ENCODE measurements around the gene ARMC6. TPM values are rescaled to one million over a fixed set of nuclear protein-coding genes. Genes with fewer than 3 reads are reported as not detected.

The ARMC6 gene
- total and polyA plus RNA-seq, 2 experiments from 2014 or later: 40.9 to 112 TPM

DNA sequence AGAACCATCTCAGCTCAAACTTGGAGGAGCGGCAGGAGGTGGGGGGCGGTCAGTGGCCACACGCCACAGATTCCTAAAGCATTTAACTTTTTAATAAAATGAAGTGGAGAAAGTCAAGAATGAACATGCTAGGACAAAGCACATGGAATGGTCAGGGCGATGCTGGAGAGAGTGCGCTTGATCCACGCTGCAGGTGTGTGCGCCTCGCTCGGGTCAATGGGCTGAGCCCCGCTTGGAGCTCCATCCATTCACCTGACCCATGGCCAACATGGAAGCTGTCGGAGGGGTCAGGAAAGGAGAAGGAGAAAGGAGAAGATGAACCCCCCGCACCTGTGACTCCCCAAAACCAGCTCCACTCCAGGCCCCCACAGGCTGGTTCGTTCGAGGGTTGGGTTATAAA, 41.9 kb upstream of the ARMC6 start (continued):
- TF ChIP-seq, protein P1, sequence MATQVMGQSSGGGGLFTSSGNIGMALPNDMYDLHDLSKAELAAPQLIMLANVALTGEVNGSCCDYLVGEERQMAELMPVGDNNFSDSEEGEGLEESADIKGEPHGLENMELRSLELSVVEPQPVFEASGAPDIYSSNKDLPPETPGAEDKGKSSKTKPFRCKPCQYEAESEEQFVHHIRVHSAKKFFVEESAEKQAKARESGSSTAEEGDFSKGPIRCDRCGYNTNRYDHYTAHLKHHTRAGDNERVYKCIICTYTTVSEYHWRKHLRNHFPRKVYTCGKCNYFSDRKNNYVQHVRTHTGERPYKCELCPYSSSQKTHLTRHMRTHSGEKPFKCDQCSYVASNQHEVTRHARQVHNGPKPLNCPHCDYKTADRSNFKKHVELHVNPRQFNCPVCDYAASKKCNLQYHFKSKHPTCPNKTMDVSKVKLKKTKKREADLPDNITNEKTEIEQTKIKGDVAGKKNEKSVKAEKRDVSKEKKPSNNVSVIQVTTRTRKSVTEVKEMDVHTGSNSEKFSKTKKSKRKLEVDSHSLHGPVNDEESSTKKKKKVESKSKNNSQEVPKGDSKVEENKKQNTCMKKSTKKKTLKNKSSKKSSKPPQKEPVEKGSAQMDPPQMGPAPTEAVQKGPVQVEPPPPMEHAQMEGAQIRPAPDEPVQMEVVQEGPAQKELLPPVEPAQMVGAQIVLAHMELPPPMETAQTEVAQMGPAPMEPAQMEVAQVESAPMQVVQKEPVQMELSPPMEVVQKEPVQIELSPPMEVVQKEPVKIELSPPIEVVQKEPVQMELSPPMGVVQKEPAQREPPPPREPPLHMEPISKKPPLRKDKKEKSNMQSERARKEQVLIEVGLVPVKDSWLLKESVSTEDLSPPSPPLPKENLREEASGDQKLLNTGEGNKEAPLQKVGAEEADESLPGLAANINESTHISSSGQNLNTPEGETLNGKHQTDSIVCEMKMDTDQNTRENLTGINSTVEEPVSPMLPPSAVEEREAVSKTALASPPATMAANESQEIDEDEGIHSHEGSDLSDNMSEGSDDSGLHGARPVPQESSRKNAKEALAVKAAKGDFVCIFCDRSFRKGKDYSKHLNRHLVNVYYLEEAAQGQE (IDR thresholded peaks at IDR 0.05; ENCODE audit: unreplicated experiment): no peak
- TF ChIP-seq JUNB (IDR thresholded peaks at IDR 0.05; ENCODE audit: unreplicated experiment) (no peak), POLR2AphosphoS5 (IDR thresholded peaks at IDR 0.05; ENCODE audit: low read depth) (no peak), ZNF331 (CRISPR knock-in tag; IDR thresholded peaks at IDR 0.05; ENCODE audit: low read depth) (no peak), ZNF114 (CRISPR knock-in tag; IDR thresholded peaks at IDR 0.05) (no peak), EZH2 (IDR thresholded peaks at IDR 0.05; ENCODE audit: low read depth, unreplicated experiment) (no peak), NANOG (IDR thresholded peaks at IDR 0.05; ENCODE audit: borderline replicate concordance) (no peak), STAT1 (IDR thresholded peaks at IDR 0.05; ENCODE audit: unreplicated experiment) (no peak), EZH2phosphoT487 (IDR thresholded peaks at IDR 0.05; ENCODE audit: unreplicated experiment) (no peak), CREB1 (CRISPR knock-in tag; IDR thresholded peaks at IDR 0.05; ENCODE audit: low read depth) (no peak)
- TF ChIP-seq, protein P2, sequence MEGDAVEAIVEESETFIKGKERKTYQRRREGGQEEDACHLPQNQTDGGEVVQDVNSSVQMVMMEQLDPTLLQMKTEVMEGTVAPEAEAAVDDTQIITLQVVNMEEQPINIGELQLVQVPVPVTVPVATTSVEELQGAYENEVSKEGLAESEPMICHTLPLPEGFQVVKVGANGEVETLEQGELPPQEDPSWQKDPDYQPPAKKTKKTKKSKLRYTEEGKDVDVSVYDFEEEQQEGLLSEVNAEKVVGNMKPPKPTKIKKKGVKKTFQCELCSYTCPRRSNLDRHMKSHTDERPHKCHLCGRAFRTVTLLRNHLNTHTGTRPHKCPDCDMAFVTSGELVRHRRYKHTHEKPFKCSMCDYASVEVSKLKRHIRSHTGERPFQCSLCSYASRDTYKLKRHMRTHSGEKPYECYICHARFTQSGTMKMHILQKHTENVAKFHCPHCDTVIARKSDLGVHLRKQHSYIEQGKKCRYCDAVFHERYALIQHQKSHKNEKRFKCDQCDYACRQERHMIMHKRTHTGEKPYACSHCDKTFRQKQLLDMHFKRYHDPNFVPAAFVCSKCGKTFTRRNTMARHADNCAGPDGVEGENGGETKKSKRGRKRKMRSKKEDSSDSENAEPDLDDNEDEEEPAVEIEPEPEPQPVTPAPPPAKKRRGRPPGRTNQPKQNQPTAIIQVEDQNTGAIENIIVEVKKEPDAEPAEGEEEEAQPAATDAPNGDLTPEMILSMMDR (conservative IDR thresholded peaks at IDR 0.05; ENCODE audit: low read depth in 2 of 2): no peak
- TF ChIP-seq, protein P3, sequence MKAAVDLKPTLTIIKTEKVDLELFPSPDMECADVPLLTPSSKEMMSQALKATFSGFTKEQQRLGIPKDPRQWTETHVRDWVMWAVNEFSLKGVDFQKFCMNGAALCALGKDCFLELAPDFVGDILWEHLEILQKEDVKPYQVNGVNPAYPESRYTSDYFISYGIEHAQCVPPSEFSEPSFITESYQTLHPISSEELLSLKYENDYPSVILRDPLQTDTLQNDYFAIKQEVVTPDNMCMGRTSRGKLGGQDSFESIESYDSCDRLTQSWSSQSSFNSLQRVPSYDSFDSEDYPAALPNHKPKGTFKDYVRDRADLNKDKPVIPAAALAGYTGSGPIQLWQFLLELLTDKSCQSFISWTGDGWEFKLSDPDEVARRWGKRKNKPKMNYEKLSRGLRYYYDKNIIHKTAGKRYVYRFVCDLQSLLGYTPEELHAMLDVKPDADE (IDR thresholded peaks at IDR 0.05): no peak

DNA sequence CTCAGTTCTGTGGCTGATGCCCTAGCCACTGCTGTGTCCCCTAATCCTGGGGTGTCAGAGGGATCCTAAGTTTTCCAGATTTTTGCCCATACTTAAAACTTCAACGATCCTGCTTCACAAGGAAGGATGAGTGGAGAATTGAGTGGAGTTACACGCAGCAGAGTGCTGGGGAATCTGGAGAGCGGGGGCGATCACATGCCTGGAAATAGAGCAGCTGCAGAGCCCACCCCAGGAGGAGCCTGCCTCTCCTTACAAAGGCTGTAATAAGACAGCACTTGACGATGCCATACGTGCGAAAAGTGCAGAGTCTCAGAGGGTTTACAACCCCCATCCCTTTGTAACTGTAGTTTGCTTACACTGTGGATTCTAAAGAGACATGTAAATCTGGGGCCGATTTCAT, 40.7 kb upstream of the ARMC6 start:
- Histone ChIP-seq H3K27ac (ENCODE audit: low read depth) (no peak overlapping the region), H3F3A (replicated peaks; ENCODE audit: low read depth) (peaks cover 22% of the 10 kb centered on the region), H3K27me3 (ENCODE audit: insufficient read depth) (no peaks in the 10 kb centered on the region), H3K36me3 (ENCODE audit: insufficient read depth) (peaks cover 9% of the 10 kb centered on the region), H3K4me1 (ENCODE audit: insufficient read depth) (no peaks in the 10 kb centered on the region), H3K79me2 (replicated peaks; ENCODE audit: insufficient read depth) (no peaks in the 10 kb centered on the region), H2AFZ (no peak overlapping the region), H3K4me2 (no peak overlapping the region), H3K4me3 (no peak overlapping the region), H3K9me2 (ENCODE audit: insufficient read depth) (no peaks in the 10 kb centered on the region), H4K20me1 (replicated peaks; ENCODE audit: insufficient read depth) (peaks cover 20% of the 10 kb centered on the region; the same call in 1 of the 2 replicates)
- ATAC-seq (no peak), DNase-seq (ENCODE audit: low spot score) (no peak)
- Mint-ChIP-seq H3K9me3 (no peaks in the 10 kb centered on the region), H3K4me3 (no peak overlapping the region), H3K27me3 (ENCODE audit: insufficient read depth, low read depth, poor library complexity) (peaks cover 14% of the 10 kb centered on the region), H3K27ac (no peak overlapping the region), H3K36me3 (ENCODE audit: low read depth) (peaks cover 47% of the 10 kb centered on the region), H3K4me1 (peaks cover 11% of the 10 kb centered on the region)
- no peak for TF ChIP-seq ZNF114 (CRISPR knock-in tag; IDR thresholded peaks at IDR 0.05)
- TF ChIP-seq, protein P1 (IDR thresholded peaks at IDR 0.05; ENCODE audit: unreplicated experiment): no peak
- TF ChIP-seq JUNB (IDR thresholded peaks at IDR 0.05; ENCODE audit: unreplicated experiment): no peak
- TF ChIP-seq STAT1 (IDR thresholded peaks at IDR 0.05; ENCODE audit: unreplicated experiment): no peak
- no peak for TF ChIP-seq EZH2 (IDR thresholded peaks at IDR 0.05; ENCODE audit: low read depth, unreplicated experiment)
- TF ChIP-seq ZNF331 (CRISPR knock-in tag; IDR thresholded peaks at IDR 0.05; ENCODE audit: low read depth): no peak
